ENCODE results near the gene AIP.

DNA sequence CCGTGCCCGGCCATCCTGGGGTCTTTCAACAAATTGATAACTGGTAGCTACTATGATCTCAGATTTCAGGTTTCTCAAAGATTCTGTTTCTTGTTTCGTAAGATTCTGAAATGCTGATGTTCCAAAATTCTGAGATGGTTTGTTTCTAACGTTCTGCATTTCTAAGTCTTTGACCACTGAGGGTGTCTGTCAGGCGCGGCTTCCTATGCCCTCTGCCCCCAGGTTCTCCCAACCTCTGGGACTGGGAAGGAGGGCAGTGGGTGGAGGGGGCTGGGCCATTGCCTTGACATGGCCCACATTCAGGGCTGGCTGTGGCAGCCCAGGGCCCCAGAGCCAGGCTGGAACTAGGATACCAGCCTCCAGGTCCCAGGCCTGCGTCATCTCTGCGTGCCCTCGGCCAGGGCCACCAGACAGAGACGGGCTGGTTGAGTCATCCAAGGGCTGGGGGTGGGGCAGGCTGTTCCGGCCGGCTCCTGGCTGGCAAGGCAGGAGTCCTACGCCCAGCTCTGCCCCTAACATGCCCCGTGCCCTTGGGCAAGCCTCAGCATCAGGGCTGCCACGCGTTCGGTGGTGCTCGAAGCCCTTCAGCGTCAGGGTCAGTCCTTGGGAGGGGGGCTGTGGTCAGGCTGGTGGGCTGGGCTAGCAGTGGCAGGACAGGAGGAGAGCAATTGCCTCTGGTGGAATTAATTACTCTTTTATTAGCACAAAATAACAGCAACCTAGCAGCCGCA lies 19.0 kb upstream of the AIP start:
- TF ChIP-seq, protein P1, sequence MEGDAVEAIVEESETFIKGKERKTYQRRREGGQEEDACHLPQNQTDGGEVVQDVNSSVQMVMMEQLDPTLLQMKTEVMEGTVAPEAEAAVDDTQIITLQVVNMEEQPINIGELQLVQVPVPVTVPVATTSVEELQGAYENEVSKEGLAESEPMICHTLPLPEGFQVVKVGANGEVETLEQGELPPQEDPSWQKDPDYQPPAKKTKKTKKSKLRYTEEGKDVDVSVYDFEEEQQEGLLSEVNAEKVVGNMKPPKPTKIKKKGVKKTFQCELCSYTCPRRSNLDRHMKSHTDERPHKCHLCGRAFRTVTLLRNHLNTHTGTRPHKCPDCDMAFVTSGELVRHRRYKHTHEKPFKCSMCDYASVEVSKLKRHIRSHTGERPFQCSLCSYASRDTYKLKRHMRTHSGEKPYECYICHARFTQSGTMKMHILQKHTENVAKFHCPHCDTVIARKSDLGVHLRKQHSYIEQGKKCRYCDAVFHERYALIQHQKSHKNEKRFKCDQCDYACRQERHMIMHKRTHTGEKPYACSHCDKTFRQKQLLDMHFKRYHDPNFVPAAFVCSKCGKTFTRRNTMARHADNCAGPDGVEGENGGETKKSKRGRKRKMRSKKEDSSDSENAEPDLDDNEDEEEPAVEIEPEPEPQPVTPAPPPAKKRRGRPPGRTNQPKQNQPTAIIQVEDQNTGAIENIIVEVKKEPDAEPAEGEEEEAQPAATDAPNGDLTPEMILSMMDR (conservative IDR thresholded peaks at IDR 0.05; ENCODE audit: low read length) = no peak
- no peak for TF ChIP-seq EZH2phosphoT487 (IDR thresholded peaks at IDR 0.05; ENCODE audit: borderline replicate concordance)

All from Loucy (cell line).